NT2/D1 (cell line): Measurements from ENCODE around the gene MEIS2.

ENCODE experiments used
- DNase-seq: peaks from one replicate; pipeline ENCODE4 v3.0.0-alpha.2; 2011; ENCODE audit warnings: low read depth, low spot score
- H3K27me3 ChIP-seq: 2 replicates; pipeline ENCODE4 v1.6.0; 2011; ENCODE audit warnings: mild to moderate bottlenecking; ENCODE audit not compliant: insufficient read length, insufficient read depth
- H3K36me3 ChIP-seq: 2 replicates; pipeline ENCODE4 v1.6.1; 2011; ENCODE audit warnings: mild to moderate bottlenecking, low read length, mixed read lengths; ENCODE audit not compliant: insufficient read depth, insufficient read length
- H3K4me1 ChIP-seq: 2 replicates; pipeline ENCODE4 v1.5.1; 2011; ENCODE audit not compliant: insufficient read depth, insufficient read length
- H3K4me3 ChIP-seq: 2 replicates; pipeline ENCODE4 v1.5.1; 2011; ENCODE audit warnings: low read depth; ENCODE audit not compliant: insufficient read length
- H3K9ac ChIP-seq: 2 replicates; pipeline ENCODE4 v1.6.0; 2011; ENCODE audit warnings: low read depth; ENCODE audit not compliant: insufficient read length
- H3K9me3 ChIP-seq: 2 replicates; pipeline ENCODE4 v1.5.1; 2011; ENCODE audit warnings: mild to moderate bottlenecking, low read length; ENCODE audit not compliant: insufficient read depth
- SUZ12 ChIP-seq: IDR thresholded peaks from 2 replicates; pipeline ENCODE4 v1.6.1; 2011; ENCODE audit not compliant: insufficient read length, insufficient read depth; ENCODE audit errors: extremely low read depth
- YY1 ChIP-seq: IDR thresholded peaks from 2 replicates; pipeline ENCODE4 v1.6.1; 2011; ENCODE audit not compliant: insufficient read length, insufficient read depth
- ZNF274 ChIP-seq: IDR thresholded peaks from 2 replicates; pipeline ENCODE4 v1.6.1; 2011; ENCODE audit warnings: mild to moderate bottlenecking, low read depth, low read length

MEIS2 gene

GRCh38 chr15:37107744-37108380 lies 7.5 kb upstream of the MEIS2 start:
- DNase-seq: no peak
- Histone ChIP-seq H3K4me3 (no peak overlapping the region), H3K36me3 (no peaks in the 10 kb centered on the region), H3K9me3 (no peaks in the 10 kb centered on the region), H3K27me3 (peaks cover 98% of the 10 kb centered on the region), H3K9ac (no peak overlapping the region), H3K4me1 (no peaks in the 10 kb centered on the region)
- no peak for TF ChIP-seq ZNF274
- no peak for TF ChIP-seq YY1
- TF ChIP-seq SUZ12: peak; percentile 12

GRCh38 chr15:37107071-37107743 lies 6.9 kb upstream of the MEIS2 start:
- H3K36me3 ChIP-seq: no peaks in the 10 kb centered on the region
- no peaks in the 10 kb centered on the region for H3K9me3 ChIP-seq
- DNase-seq: no peak
- no peaks in the 10 kb centered on the region for H3K4me1 ChIP-seq
- peaks cover 98% of the 10 kb centered on the region for H3K27me3 ChIP-seq
- peak overlapping the region; percentile 15 for H3K4me3 ChIP-seq
- TF ChIP-seq ZNF274: no peak
- no peak overlapping the region for H3K9ac ChIP-seq

GRCh38 chr15:37106490-37107001 lies 6.2 kb upstream of the MEIS2 start:
- Histone ChIP-seq H3K4me1 (no peaks in the 10 kb centered on the region), H3K9me3 (no peaks in the 10 kb centered on the region), H3K36me3 (no peaks in the 10 kb centered on the region), H3K9ac (no peak overlapping the region), H3K4me3 (peak overlapping the region; percentile 28), H3K27me3 (peaks cover 91% of the 10 kb centered on the region)
- TF ChIP-seq SUZ12: no peak
- TF ChIP-seq YY1: no peak
- no peak for TF ChIP-seq ZNF274
- DNase-seq: no peak

- no peak overlapping the region for H3K4me3 ChIP-seq
Measured at GRCh38 chr15:37105889-37106288, 5.5 kb upstream of the MEIS2 start.

GRCh38 chr15:37105029-37105428 lies 4.7 kb upstream of the MEIS2 start:
- DNase-seq: no peak
- H3K9me3 ChIP-seq: no peaks in the 10 kb centered on the region
- H3K27me3 ChIP-seq: peaks cover 76% of the 10 kb centered on the region
- TF ChIP-seq SUZ12 (no peak), YY1 (no peak), ZNF274 (no peak)
- H3K4me1 ChIP-seq: no peaks in the 10 kb centered on the region
- no peak overlapping the region for H3K9ac ChIP-seq
- H3K36me3 ChIP-seq: no peaks in the 10 kb centered on the region
- H3K4me3 ChIP-seq: no peak overlapping the region

More at GRCh38 chr15:37105889-37106288, 5.5 kb upstream of the MEIS2 start:
- Histone ChIP-seq H3K4me1 (no peaks in the 10 kb centered on the region), H3K9ac (no peak overlapping the region), H3K36me3 (no peaks in the 10 kb centered on the region), H3K9me3 (no peaks in the 10 kb centered on the region), H3K27me3 (peaks cover 85% of the 10 kb centered on the region)
- TF ChIP-seq YY1 (no peak), SUZ12 (no peak), ZNF274 (no peak)
- DNase-seq: no peak

- H3K4me1 ChIP-seq: no peaks in the 10 kb centered on the region
- H3K27me3 ChIP-seq: peaks cover 73% of the 10 kb centered on the region
- DNase-seq: no peak
- TF ChIP-seq SUZ12 (no peak), YY1 (no peak), ZNF274 (no peak)
- H3K9ac ChIP-seq: no peak overlapping the region
- H3K36me3 ChIP-seq: no peaks in the 10 kb centered on the region
- H3K4me3 ChIP-seq: no peak overlapping the region
- no peaks in the 10 kb centered on the region for H3K9me3 ChIP-seq
Measured at GRCh38 chr15:37104424-37104981, 4.2 kb upstream of the MEIS2 start.
